A549 (cell line): ENCODE data around the gene WDFY2. TPM values are rescaled to one million over a fixed set of nuclear protein-coding genes. Genes with fewer than 3 reads are reported as not detected.
"Not testable (repeated sequence)": the region's sequence is repeated elsewhere in the genome, so short reads cannot be mapped to it uniquely, and the experiment has no call there.

Experiments
- ATAC-seq, 2 experiments: fragments of 200-7000 bp in 1 of 2; fragments of >200 bp in 1 of 2; cut with Nextera tagmentation in 1 of 2; cut with Tn5 transposase in 1 of 2; 3 replicates each; pipeline versions ENCODE4 v1.8.0 to v1.9.1; 2018 to 2020; ENCODE audit warnings: mild to moderate bottlenecking in 1 of 2, moderate library complexity in 1 of 2
- CTCF ChIA-PET: fragments of 300-600 bp; sonication (Branson Sonifier 250); formaldehyde crosslinking; extraction: SDS; loops from one replicate; lab custom pipeline; 2021; ENCODE audit warnings: antibody characterized with exemption, inconsistent platforms; lab: Yijun Ruan, JAX
- POLR2A ChIA-PET: fragments of 350-600 bp; formaldehyde crosslinking; extraction: SDS; loops from one replicate; lab custom pipeline; 2021; ENCODE audit warnings: antibody characterized with exemption, inconsistent platforms; lab: Yijun Ruan, JAX
- DNase-seq, 2 experiments: peaks; one replicate each; pipeline versions ENCODE4 v3.0.0 to v3.0.0-alpha.2; 2011 to 2016; ENCODE audit warnings: low read depth in 1 of 2, low spot score in 1 of 2
- FAIRE-seq: peaks from 2 replicates; lab custom pipeline; 2011; peaks lifted over from hg19 to GRCh38; lab: Jason Lieb, UNC
- H3K27ac ChIP-seq, 2 experiments: fragments of >200 bp; sonication (Bioruptor Twin); formaldehyde crosslinking; 3 replicates each; pipeline ENCODE4 v1.5.1; 2016 to 2017
- H3K4me1 ChIP-seq: fragments of >200 bp; sonication (Bioruptor Twin); formaldehyde crosslinking; 3 replicates; pipeline ENCODE4 v1.6.1; 2016
- H3K4me2 ChIP-seq: fragments of >200 bp; sonication (Bioruptor Twin); formaldehyde crosslinking; 3 replicates; pipeline ENCODE4 v1.6.1; 2016
- H3K4me3 ChIP-seq: fragments of >200 bp; sonication (Bioruptor Twin); formaldehyde crosslinking; 3 replicates; pipeline ENCODE4 v1.5.1; 2016
- H3K9me3 ChIP-seq: fragments of >200 bp; sonication (Bioruptor Twin); formaldehyde crosslinking; 3 replicates; pipeline ENCODE4 v1.6.1; 2016
- CBX2 ChIP-seq: fragments of 200-600 bp; sonication (generic); IDR thresholded peaks from 2 replicates; pipeline ENCODE4 v1.6.1; 2016; ENCODE audit warnings: low read depth, mild to moderate bottlenecking, borderline replicate concordance
- CBX8 ChIP-seq: fragments of 200-600 bp; sonication (generic); IDR thresholded peaks from 2 replicates; pipeline ENCODE4 v1.6.1; 2016
- CEBPB ChIP-seq, 2 experiments: fragments of >200 bp in 1 of 2; sonication (Bioruptor Twin) in 1 of 2; formaldehyde crosslinking in 1 of 2; IDR thresholded peaks; 2 replicates each; pipeline ENCODE4 v1.6.1; 2012 to 2016
- CHD2 ChIP-seq: fragments of 150-350 bp; IDR thresholded peaks from 2 replicates; pipeline ENCODE4 v1.6.1; 2014; ENCODE audit warnings: low read length; ENCODE audit not compliant: partially characterized antibody
- EHMT2 ChIP-seq: fragments of 200-600 bp; sonication (generic); IDR thresholded peaks from 2 replicates; pipeline ENCODE4 v1.6.1; 2016; ENCODE audit warnings: antibody characterized with exemption, low read depth, mild to moderate bottlenecking, moderate library complexity
- FOXS1 ChIP-seq: fragments of 250-450 bp; sonication (Bioruptor Pico); IDR thresholded peaks from 2 replicates; pipeline ENCODE4 v1.5.0; 2020; ENCODE audit warnings: mild to moderate bottlenecking, moderate library complexity
- HOXA7 ChIP-seq: fragments of 250-450 bp; sonication (Bioruptor Pico); IDR thresholded peaks from 2 replicates; pipeline ENCODE4 v1.5.0; 2020; ENCODE audit warnings: mild to moderate bottlenecking, moderate library complexity
- HOXB5 ChIP-seq: fragments of 250-450 bp; sonication (Bioruptor Pico); IDR thresholded peaks from 2 replicates; pipeline ENCODE4 v1.5.0; 2020; ENCODE audit warnings: mild to moderate bottlenecking, moderate library complexity
- JUN ChIP-seq, 2 experiments: fragments of >200 bp; sonication (Bioruptor Twin); formaldehyde crosslinking; IDR thresholded peaks; 2 replicates in 1 of 2; 3 replicates in 1 of 2; pipeline ENCODE4 v1.6.1; 2016 to 2017
- JUNB ChIP-seq: fragments of >200 bp; sonication (Bioruptor Twin); formaldehyde crosslinking; IDR thresholded peaks from 2 replicates; pipeline ENCODE4 v1.6.1; 2016
- MAZ ChIP-seq: fragments of 150-350 bp; IDR thresholded peaks from 2 replicates; pipeline ENCODE4 v1.6.1; 2014; ENCODE audit warnings: antibody characterized with exemption, low read depth, low read length, borderline replicate concordance
- MYC ChIP-seq: IDR thresholded peaks from 2 replicates; pipeline ENCODE4 v1.6.1; 2012; ENCODE audit warnings: mild to moderate bottlenecking, inconsistent platforms, low read length, improper control_type of control experiment, borderline replicate concordance
- NFE2L2 ChIP-seq: fragments of 150-350 bp; conservative IDR thresholded peaks from 2 replicates; pipeline ENCODE4 v1.6.1; 2014; ENCODE audit warnings: low read length
- NR3C1 ChIP-seq: fragments of >200 bp; sonication (Bioruptor Twin); formaldehyde crosslinking; IDR thresholded peaks from 3 replicates; pipeline ENCODE4 v1.6.1; 2017
- POLR2A ChIP-seq: IDR thresholded peaks from 2 replicates; pipeline ENCODE4 v1.6.1; 2012; ENCODE audit warnings: mild to moderate bottlenecking, low read length
- SMC3 ChIP-seq: fragments of >200 bp; sonication (Bioruptor Twin); formaldehyde crosslinking; IDR thresholded peaks from 3 replicates; pipeline ENCODE4 v1.6.1; 2018; ENCODE audit warnings: inconsistent platforms
- SREBF2 ChIP-seq: fragments of 450-650 bp; IDR thresholded peaks from 2 replicates; pipeline ENCODE4 v1.6.1; 2014; ENCODE audit warnings: mild to moderate bottlenecking, moderate library complexity
- TFCP2L1 ChIP-seq: fragments of 250-450 bp; sonication (Bioruptor Pico); IDR thresholded peaks from 2 replicates; pipeline ENCODE4 v1.5.0; 2021; ENCODE audit warnings: mild to moderate bottlenecking
- TP53 ChIP-seq: fragments of 250-450 bp; sonication (Bioruptor Pico); IDR thresholded peaks from 2 replicates; pipeline ENCODE4 v1.5.0; 2021; ENCODE audit warnings: mild to moderate bottlenecking, moderate library complexity
- ZC3H11A ChIP-seq: fragments of 450-650 bp; IDR thresholded peaks from 2 replicates; pipeline ENCODE4 v1.6.1; 2014; ENCODE audit warnings: antibody characterized with exemption, mild to moderate bottlenecking
- WGBS: methylation state at CpG from one replicate; pipeline ENCODE4 v1.1.6; 2017; ENCODE audit errors: missing lambda C conversion rate; 5-methylcytosine and 5-hydroxymethylcytosine counted together
- polyA plus RNA-seq, 4 experiments: library from polyadenylated mRNA; depleted of rRNA in 3 of 4; stranded (reverse); fragments of >200 nt; fragmentation: RNase III in 1 of 4; extraction: RNeasy Plus Mini Kit Qiagen cat#74134 plus additional on column Dnase treatment in 1 of 4; gene quantifications; 2 replicates in 3 of 4; 3 replicates in 1 of 4; pipeline ENCODE4 v1.2.3, GENCODE V29; 2011 to 2017
- TF ChIP-seq, protein P1 (sequence below): IDR thresholded peaks from 2 replicates; pipeline ENCODE4 v1.6.1; 2012
- TF ChIP-seq, protein P2 (sequence below): fragments of >200 bp; sonication (Bioruptor Twin); formaldehyde crosslinking; IDR thresholded peaks from 3 replicates; pipeline ENCODE4 v1.6.1; 2016
- TF ChIP-seq, protein P3 (sequence below): fragments of 450-650 bp; IDR thresholded peaks from 2 replicates; pipeline ENCODE4 v1.6.1; 2014; ENCODE audit warnings: antibody characterized with exemption
- TF ChIP-seq, protein P4 (sequence below): IDR thresholded peaks from 2 replicates; pipeline ENCODE4 v1.6.1; 2012
- TF ChIP-seq, protein P5 (sequence below): fragments of >200 bp; sonication (Bioruptor Twin); formaldehyde crosslinking; IDR thresholded peaks from 2 replicates; pipeline ENCODE4 v1.6.1; 2016
- TF ChIP-seq, protein P6 (sequence below): fragments of 200-600 bp; sonication (generic); IDR thresholded peaks from 2 replicates; pipeline ENCODE4 v1.6.1; 2016; ENCODE audit warnings: antibody characterized with exemption, mild to moderate bottlenecking, moderate library complexity

WDFY2 gene
- polyA plus RNA-seq, 2 of the 4 experiments (the other 2 are of a cell fraction): 5.2 to 8.5 TPM

DNA sequence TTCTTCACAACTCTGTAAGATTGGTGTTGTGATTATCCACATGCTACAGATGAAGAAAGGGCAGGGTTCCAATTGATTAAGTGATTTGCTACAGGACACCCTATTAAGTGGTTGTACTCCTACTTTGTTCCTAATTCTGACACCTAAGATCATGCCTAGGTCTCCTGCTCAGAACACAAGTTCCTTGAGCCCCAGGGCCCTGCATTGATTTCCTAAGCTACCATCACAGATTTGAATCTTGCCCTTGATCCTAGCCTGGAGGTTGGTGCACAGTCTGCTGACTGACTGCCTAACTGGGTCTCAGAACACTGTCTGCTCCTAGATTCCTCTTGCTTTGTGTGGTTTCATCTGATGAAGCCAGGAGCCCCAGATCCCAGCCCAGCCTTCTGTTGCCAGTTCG is 19.6 kb upstream of the WDFY2 start:
- DNase-seq (no peak), ATAC-seq (no peak), FAIRE-seq (no peak)
- H3K4me2 ChIP-seq: no peak overlapping the region
- H3K27ac ChIP-seq: no peak overlapping the region
- H3K4me1 ChIP-seq: 0 out of 3 replicates have a peak, but pooled peaks cover 3% of the 10 kb centered on the region
- TF ChIP-seq, protein P1, sequence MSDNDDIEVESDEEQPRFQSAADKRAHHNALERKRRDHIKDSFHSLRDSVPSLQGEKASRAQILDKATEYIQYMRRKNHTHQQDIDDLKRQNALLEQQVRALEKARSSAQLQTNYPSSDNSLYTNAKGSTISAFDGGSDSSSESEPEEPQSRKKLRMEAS: no peak
- TF ChIP-seq, protein P2, sequence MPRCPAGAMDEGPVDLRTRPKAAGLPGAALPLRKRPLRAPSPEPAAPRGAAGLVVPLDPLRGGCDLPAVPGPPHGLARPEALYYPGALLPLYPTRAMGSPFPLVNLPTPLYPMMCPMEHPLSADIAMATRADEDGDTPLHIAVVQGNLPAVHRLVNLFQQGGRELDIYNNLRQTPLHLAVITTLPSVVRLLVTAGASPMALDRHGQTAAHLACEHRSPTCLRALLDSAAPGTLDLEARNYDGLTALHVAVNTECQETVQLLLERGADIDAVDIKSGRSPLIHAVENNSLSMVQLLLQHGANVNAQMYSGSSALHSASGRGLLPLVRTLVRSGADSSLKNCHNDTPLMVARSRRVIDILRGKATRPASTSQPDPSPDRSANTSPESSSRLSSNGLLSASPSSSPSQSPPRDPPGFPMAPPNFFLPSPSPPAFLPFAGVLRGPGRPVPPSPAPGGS: no peak
- TF ChIP-seq HOXA7 (CRISPR knock-in tag) (no peak), NFE2L2 (no peak), CHD2 (no peak), MAZ (no peak), JUN (IDR thresholded peaks at IDR 0.05) (no peak), CBX8 (no peak), SMC3 (no peak)
- no peaks in the 10 kb centered on the region for H3K9me3 ChIP-seq
- WGBS: 100% methylated on average over 1 of the region's 1 CpG
- ChIA-PET CTCF (interaction anchor here (0.9 kb wide), 1 partner anchor 19 kb away, joined by 4 read pairs; no protein-coding TSS in a partner anchor), POLR2A (no interaction called here)
- H3K4me3 ChIP-seq: no peak overlapping the region

DNA sequence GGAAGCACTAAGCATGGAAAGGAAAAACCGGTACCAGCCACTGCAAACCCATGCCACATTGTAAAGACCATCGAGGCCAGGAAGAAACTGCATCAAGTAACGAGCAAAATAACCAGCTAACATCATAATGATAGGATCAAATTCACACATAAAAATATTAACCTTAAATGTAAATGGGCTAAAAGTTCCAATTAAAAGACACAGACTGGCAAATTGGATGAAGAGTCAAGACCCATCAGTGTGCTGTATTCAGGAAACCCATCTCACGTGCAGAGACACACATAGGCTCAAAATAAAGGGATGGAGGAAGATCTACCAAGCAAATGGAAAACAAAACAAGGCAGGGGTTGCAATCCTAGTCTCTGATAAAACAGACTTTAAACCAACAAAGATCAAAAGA is 15.3 kb upstream of the WDFY2 start:
- H3K27ac ChIP-seq, CTCF ChIA-PET, ATAC-seq, H3K9me3 ChIP-seq, H3K4me3 ChIP-seq, POLR2A ChIA-PET, H3K4me2 ChIP-seq, DNase-seq, FAIRE-seq, H3K4me1 ChIP-seq: not testable (repeated sequence)
- WGBS: 38% methylated on average over 4 of the region's 4 CpGs

DNA sequence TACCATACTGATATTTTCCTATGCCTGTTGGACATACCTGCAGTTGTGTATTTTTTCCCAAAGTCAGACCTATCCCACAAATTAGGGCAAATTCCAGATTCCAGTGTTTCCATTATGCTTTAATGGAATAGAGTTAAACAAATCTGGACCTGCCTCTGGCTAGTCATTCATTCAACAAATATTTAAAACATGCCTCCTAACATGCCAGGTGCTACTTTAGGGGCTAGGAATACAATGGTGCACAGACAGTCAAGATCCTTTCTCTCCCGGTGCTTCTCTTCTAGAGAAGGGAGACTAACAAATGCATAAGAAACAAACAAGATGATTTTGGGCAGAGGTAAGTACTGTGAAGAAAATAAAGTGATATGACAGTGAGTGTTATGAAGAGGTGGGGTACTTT is 7.5 kb upstream of the WDFY2 start:
- ATAC-seq: no peak

More for the DNA sequence above, 7.5 kb upstream of the WDFY2 start:
- Histone ChIP-seq H3K4me3 (no peak overlapping the region), H3K4me2 (no peak overlapping the region), H3K4me1 (no peaks in the 10 kb centered on the region), H3K9me3 (no peaks in the 10 kb centered on the region), H3K27ac (no peak overlapping the region)
- POLR2A ChIA-PET: no interaction called here
- no peak for DNase-seq
- TF ChIP-seq NR3C1 (no peak), JUNB (no peak), CBX8 (no peak), ZC3H11A (no peak), SREBF2 (no peak), FOXS1 (no peak), TP53 (CRISPR knock-in tag) (no peak), CEBPB (IDR thresholded peaks at IDR 0.05) (no peak), MYC (no peak), POLR2A (no peak), TFCP2L1 (no peak), EHMT2 (no peak), CBX2 (no peak), HOXB5 (no peak)
- TF ChIP-seq, protein P3, sequence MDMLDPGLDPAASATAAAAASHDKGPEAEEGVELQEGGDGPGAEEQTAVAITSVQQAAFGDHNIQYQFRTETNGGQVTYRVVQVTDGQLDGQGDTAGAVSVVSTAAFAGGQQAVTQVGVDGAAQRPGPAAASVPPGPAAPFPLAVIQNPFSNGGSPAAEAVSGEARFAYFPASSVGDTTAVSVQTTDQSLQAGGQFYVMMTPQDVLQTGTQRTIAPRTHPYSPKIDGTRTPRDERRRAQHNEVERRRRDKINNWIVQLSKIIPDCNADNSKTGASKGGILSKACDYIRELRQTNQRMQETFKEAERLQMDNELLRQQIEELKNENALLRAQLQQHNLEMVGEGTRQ: no peak
- TF ChIP-seq, protein P4, sequence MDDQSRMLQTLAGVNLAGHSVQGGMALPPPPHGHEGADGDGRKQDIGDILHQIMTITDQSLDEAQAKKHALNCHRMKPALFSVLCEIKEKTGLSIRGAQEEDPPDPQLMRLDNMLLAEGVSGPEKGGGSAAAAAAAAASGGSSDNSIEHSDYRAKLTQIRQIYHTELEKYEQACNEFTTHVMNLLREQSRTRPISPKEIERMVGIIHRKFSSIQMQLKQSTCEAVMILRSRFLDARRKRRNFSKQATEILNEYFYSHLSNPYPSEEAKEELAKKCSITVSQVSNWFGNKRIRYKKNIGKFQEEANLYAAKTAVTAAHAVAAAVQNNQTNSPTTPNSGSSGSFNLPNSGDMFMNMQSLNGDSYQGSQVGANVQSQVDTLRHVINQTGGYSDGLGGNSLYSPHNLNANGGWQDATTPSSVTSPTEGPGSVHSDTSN: no peak
- TF ChIP-seq, protein P5, sequence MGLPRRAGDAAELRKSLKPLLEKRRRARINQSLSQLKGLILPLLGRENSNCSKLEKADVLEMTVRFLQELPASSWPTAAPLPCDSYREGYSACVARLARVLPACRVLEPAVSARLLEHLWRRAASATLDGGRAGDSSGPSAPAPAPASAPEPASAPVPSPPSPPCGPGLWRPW: no peak
- TF ChIP-seq, protein P2: no peak
- TF ChIP-seq, protein P1: no peak
- TF ChIP-seq, protein P6, sequence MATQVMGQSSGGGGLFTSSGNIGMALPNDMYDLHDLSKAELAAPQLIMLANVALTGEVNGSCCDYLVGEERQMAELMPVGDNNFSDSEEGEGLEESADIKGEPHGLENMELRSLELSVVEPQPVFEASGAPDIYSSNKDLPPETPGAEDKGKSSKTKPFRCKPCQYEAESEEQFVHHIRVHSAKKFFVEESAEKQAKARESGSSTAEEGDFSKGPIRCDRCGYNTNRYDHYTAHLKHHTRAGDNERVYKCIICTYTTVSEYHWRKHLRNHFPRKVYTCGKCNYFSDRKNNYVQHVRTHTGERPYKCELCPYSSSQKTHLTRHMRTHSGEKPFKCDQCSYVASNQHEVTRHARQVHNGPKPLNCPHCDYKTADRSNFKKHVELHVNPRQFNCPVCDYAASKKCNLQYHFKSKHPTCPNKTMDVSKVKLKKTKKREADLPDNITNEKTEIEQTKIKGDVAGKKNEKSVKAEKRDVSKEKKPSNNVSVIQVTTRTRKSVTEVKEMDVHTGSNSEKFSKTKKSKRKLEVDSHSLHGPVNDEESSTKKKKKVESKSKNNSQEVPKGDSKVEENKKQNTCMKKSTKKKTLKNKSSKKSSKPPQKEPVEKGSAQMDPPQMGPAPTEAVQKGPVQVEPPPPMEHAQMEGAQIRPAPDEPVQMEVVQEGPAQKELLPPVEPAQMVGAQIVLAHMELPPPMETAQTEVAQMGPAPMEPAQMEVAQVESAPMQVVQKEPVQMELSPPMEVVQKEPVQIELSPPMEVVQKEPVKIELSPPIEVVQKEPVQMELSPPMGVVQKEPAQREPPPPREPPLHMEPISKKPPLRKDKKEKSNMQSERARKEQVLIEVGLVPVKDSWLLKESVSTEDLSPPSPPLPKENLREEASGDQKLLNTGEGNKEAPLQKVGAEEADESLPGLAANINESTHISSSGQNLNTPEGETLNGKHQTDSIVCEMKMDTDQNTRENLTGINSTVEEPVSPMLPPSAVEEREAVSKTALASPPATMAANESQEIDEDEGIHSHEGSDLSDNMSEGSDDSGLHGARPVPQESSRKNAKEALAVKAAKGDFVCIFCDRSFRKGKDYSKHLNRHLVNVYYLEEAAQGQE: no peak
- no peak for FAIRE-seq
- 68% methylated on average over 1 of the region's 1 CpG for WGBS
- CTCF ChIA-PET: interaction anchor here (0.7 kb wide), 1 partner anchor 19 kb away, joined by 4 read pairs; no protein-coding TSS in a partner anchor
